Stomach (tissue), 9 donors: ENCODE measurements around the gene BASP1. TPM values are rescaled to one million over a fixed set of nuclear protein-coding genes. Genes with fewer than 3 reads are reported as not detected.
A peak's percentile ranks its signal among the peaks of the same experiment; 100 is the strongest.

Source experiments
- DNase-seq, 2 donors: peaks; one replicate each; pipeline versions ENCODE4 v3.0.0 to v3.0.0-alpha.2; 2013 to 2019
- H3K27ac ChIP-seq, 5 donors: fragments of 200-600 bp in 4 of 5; sonication (generic) in 4 of 5; one replicate each; pipeline ENCODE4 v1.5.1; 2013 to 2019; ENCODE audit warnings: mild to moderate bottlenecking in 1 of 5, moderate library complexity in 1 of 5
- H3K27me3 ChIP-seq, 3 donors: fragments of 200-600 bp; sonication (generic); one replicate each; pipeline ENCODE4 v1.5.1; 2017 to 2019; ENCODE audit warnings: mixed run types in 1 of 3
- H3K36me3 ChIP-seq, 4 donors: fragments of 200-600 bp; sonication (generic); 1 replicate in 3 of 4; 2 replicates in 1 of 4; pipeline ENCODE4 v1.5.1; 2016 to 2019
- H3K4me1 ChIP-seq, 4 donors: fragments of 200-600 bp; sonication (generic); one replicate each; pipeline ENCODE4 v1.5.1; 2016 to 2019
- H3K4me3 ChIP-seq, 4 donors: fragments of 200-600 bp; sonication (generic) in 3 of 4; one replicate each; pipeline ENCODE4 v1.5.1; 2016 to 2019; ENCODE audit warnings: mild to moderate bottlenecking in 1 of 4
- H3K9me3 ChIP-seq, 4 donors: fragments of 200-600 bp; sonication (generic); one replicate each; pipeline ENCODE4 v1.5.1; 2016 to 2019
- CTCF ChIP-seq, 7 experiments: fragments of 450-650 bp in 4 of 7; fragments of 200-600 bp in 3 of 7; sonication (generic) in 3 of 7; IDR thresholded peaks; one replicate each; pipeline ENCODE4 v1.5.1; 2016 to 2019; ENCODE audit warnings: antibody characterized with exemption in 7 of 7, control low read depth in 2 of 7, mild to moderate bottlenecking in 1 of 7
- EP300 ChIP-seq: sonication (generic); formaldehyde crosslinking; IDR thresholded peaks from one replicate; pipeline ENCODE4 v1.6.1; 2017; ENCODE audit warnings: antibody characterized with exemption
- POLR2A ChIP-seq, 4 donors: fragments of 450-650 bp; IDR thresholded peaks; one replicate each; pipeline ENCODE4 v1.6.1; 2016; ENCODE audit warnings: antibody characterized with exemption in 4 of 4, control low read depth in 2 of 4, mild to moderate bottlenecking in 1 of 4, moderate library complexity in 1 of 4
- POLR2AphosphoS5 ChIP-seq, 3 donors: sonication (generic); formaldehyde crosslinking; IDR thresholded peaks; one replicate each; pipeline ENCODE4 v1.6.1; 2016; ENCODE audit warnings: antibody characterized with exemption in 3 of 3
- WGBS, 5 donors: extraction: QIAGEN DNeasy Blood & Tissue Kit in 3 of 5; methylation state at CpG; one replicate each; pipeline versions ENCODE4 v1.1.5 to v1.1.7; 2013 to 2018; 5-methylcytosine and 5-hydroxymethylcytosine counted together
- intact Hi-C: fragments of 100-400 bp; cut with DNase I; formaldehyde crosslinking; loops from one replicate; pipeline ENCODE4 v1.15.1; 2023; ENCODE audit warnings: low total_unique reads
- polyA plus RNA-seq, 3 donors: library from polyadenylated mRNA; stranded (reverse); fragments of 200-250 nt; gene quantifications; one replicate each; pipeline ENCODE4 v1.2.3, GENCODE V29; 2013
- total RNA-seq, 5 donors: library from RNA; depleted of rRNA; stranded (reverse); fragments of >200 nt; gene quantifications; one replicate each; pipeline versions ENCODE4 v1.1.0 to v1.2.3, GENCODE V29; 2014 to 2016
- donor health status: healthy with polysubstance abuse.
- donor health status: Bipolar disorder and iron deficiency.
- donor health status: healthy.

Gene BASP1
- total and polyA plus RNA-seq, 8 donors: 4.0 to 60.8 (median 16.0) TPM

GRCh38 chr5:17219992-17220391 is 2.6 kb downstream of the BASP1 start:
- WGBS, 5 donors: 86 to 93% (median 91%) methylated on average over 6 of the region's 6 CpGs
- H3K9me3 ChIP-seq: no peaks in the 10 kb centered on the region
- intact Hi-C loops: no loop called here

GRCh38 chr5:17220469-17220868 is 3.0 kb downstream of the BASP1 start:
- TF ChIP-seq CTCF (IDR thresholded peaks at IDR 0.05): no peak
- TF ChIP-seq EP300: no peak
- no peak for TF ChIP-seq POLR2AphosphoS5 (IDR thresholded peaks at IDR 0.05)
- no peak for TF ChIP-seq POLR2A (IDR thresholded peaks at IDR 0.05)
- Histone ChIP-seq H3K4me3 (no peak overlapping the region), H3K27ac (no peak overlapping the region), H3K27me3 (peaks cover 0 to 50% (median 21%) of the 10 kb centered on the region in 3 donors), H3K4me1 (peaks cover 20 to 45% (median 33%) of the 10 kb centered on the region in 4 donors), H3K9me3 (no peaks in the 10 kb centered on the region), H3K36me3 (no peaks in the 10 kb centered on the region)
- no peak for DNase-seq
- 81 to 90% (median 85%) methylated on average over 4 of the region's 4 CpGs for WGBS, 5 donors
- intact Hi-C loops: no loop called here

More at GRCh38 chr5:17219992-17220391, 2.6 kb downstream of the BASP1 start:
- Histone ChIP-seq H3K4me3 (peak overlapping the region in 1 of 4 donors; percentile 54), H3K4me1 (peaks cover 20 to 42% (median 33%) of the 10 kb centered on the region in 4 donors), H3K36me3 (no peaks in the 10 kb centered on the region), H3K27ac (no peak overlapping the region), H3K27me3 (peaks cover 0 to 51% (median 21%) of the 10 kb centered on the region in 3 donors)
- TF ChIP-seq POLR2A (IDR thresholded peaks at IDR 0.05) (no peak), POLR2AphosphoS5 (IDR thresholded peaks at IDR 0.05) (no peak), CTCF (IDR thresholded peaks at IDR 0.05) (no peak), EP300 (no peak)
- DNase-seq: no peak

- no peaks in the 10 kb centered on the region for H3K36me3 ChIP-seq
- no peaks in the 10 kb centered on the region for H3K9me3 ChIP-seq
- no peak overlapping the region for H3K4me3 ChIP-seq
- no peak for TF ChIP-seq CTCF (IDR thresholded peaks at IDR 0.05)
- TF ChIP-seq POLR2AphosphoS5 (IDR thresholded peaks at IDR 0.05): no peak
- no peak for TF ChIP-seq POLR2A (IDR thresholded peaks at IDR 0.05)
- no peak for TF ChIP-seq EP300
- intact Hi-C loops: no loop called here
- H3K4me1 ChIP-seq: peaks cover 12 to 30% (median 21%) of the 10 kb centered on the region in 4 donors
- peaks cover 0 to 34% (median 16%) of the 10 kb centered on the region in 3 donors for H3K27me3 ChIP-seq
- DNase-seq: no peak
- H3K27ac ChIP-seq: no peak overlapping the region
- 66 to 76% (median 71%) methylated on average over 4 of the region's 4 CpGs for WGBS, 5 donors
These were observed 4.6 kb downstream of the BASP1 start for GRCh38 chr5:17221843-17222636.

GRCh38 chr5:17222664-17223063 is 5.2 kb downstream of the BASP1 start:
- H3K4me1 ChIP-seq: peaks cover 10 to 24% (median 15%) of the 10 kb centered on the region in 4 donors
- no peak for DNase-seq
- H3K9me3 ChIP-seq: no peaks in the 10 kb centered on the region
- TF ChIP-seq POLR2A (IDR thresholded peaks at IDR 0.05) (no peak), EP300 (no peak), POLR2AphosphoS5 (IDR thresholded peaks at IDR 0.05) (no peak), CTCF (IDR thresholded peaks at IDR 0.05) (no peak)
- no peak overlapping the region for H3K4me3 ChIP-seq
- intact Hi-C loops: no loop called here
- H3K36me3 ChIP-seq: no peaks in the 10 kb centered on the region
- whole genome bisulfite sequencing, 5 donors: 60 to 78% (median 62%) methylated on average over 2 of the region's 2 CpGs
- no peak overlapping the region for H3K27ac ChIP-seq
- H3K27me3 ChIP-seq: peaks cover 0 to 28% (median 15%) of the 10 kb centered on the region in 3 donors
